Omental fat pad (tissue), 4 donors: ENCODE measurements around the gene FLNC. TPM values are rescaled to one million over a fixed set of nuclear protein-coding genes. Genes with fewer than 3 reads are reported as not detected.

Experiments used
- ATAC-seq: fragments of 150-250 bp; one replicate; pipeline ENCODE4 v1.9.1; 2016; ENCODE audit warnings: mild to moderate bottlenecking, moderate library complexity; ENCODE audit not compliant: low FRiP score
- DNase-seq: peaks from one replicate; pipeline ENCODE4 v3.0.0-alpha.2; 2019; ENCODE audit warnings: low spot score
- CTCF ChIP-seq, 3 donors: fragments of 450-650 bp; IDR thresholded peaks; one replicate each; pipeline ENCODE4 v1.5.1; 2016 to 2017; ENCODE audit warnings: antibody characterized with exemption in 3 of 3, mild to moderate bottlenecking in 3 of 3, moderate library complexity in 2 of 3
- total RNA-seq, 4 donors: library from RNA; depleted of rRNA; stranded (reverse); fragments of >200 nt; gene quantifications; one replicate each; pipeline ENCODE4 v1.1.0, GENCODE V29; 2016

The FLNC gene
- total RNA-seq, 4 donors from 2014 or later: 7.7 to 140 (median 25.5) TPM

DNA sequence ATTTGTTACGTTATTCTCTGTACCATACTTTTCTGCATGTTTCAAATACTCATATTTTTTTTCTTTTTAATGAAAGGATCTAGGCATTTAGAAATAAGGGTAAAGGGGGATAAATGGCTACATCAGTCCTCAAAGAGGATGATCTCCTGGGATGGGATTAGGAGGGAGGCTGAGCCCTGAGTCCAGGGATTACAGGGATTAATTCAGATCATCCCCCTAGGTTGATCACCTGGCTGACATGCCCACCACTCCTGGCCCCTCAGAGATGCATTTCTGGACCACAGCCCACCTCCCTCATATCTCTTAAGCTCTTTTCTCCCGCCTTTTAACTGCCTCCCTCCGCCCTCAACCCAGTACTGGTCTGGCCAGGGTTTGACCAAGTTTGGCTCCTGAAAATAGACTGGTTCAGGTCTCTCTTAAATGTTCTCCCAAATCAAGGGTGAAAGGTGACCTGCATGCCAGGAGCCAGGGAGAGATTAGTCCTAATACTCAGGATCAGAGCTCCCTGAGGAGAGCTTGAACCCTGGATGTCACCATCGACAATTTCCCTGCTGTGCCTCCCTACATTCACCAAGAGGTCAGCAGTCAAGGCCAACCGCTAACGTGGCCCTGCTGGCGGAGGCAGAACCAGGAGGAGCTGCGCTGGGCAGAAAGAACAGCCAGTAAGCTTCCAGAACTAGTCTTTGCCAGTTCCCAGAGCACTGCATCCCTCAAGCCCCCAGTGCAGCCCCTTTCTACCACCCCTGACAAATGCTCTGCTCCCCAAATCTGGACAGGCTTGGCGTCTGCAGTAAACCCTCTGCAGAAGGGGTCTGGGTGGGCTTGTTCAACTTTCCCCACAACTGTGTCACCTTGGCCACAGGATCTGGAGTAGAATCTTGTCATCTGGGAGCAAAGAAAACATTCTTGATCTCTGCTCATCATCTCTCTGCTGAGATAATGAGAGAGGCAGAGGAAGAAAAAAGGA, 41.5 kb upstream of the FLNC start:
- DNase-seq (no peak), ATAC-seq (no peak)
- no peak for TF ChIP-seq CTCF (IDR thresholded peaks at IDR 0.05)

DNA sequence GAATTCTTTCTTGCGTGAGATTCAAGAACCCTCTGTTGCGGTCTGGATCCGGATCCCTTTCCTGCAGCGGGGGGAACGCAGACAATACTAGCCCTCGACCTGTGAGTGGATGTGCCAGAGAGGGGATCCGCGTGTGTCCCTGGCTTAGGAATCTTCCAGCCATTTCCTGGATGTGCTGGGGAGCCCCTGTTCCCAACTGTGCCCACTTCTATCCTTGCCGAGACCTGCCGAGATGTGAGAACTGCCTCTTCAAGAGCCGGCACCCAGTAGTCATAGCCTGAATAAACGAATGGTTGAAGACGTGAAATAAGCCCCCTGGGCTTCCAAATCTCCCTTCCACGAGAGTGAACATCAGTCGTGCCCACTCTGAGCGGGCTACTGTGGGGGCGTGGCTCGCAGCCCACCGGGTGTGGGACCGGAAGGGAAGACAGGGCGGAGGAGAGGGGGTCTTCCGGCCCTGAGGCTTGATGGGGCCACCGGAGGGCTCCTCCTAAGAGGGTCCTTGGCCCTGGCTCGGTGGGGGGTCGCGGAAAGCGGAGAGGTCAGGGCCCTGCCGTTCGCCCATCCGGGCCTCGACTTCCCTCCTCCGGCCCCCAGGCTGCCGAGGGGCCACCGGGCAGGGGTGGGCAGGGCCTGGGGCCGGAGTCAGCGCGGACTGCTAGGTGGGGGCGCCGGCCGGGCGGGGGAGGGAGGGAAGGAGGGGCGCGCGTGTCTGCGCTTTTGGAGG, 39.7 kb upstream of the FLNC start:
- no peak for DNase-seq
- ATAC-seq: peak; percentile 33
- TF ChIP-seq CTCF (IDR thresholded peaks at IDR 0.05): no peak

GRCh38 chr7:128791121-128791971, 38.9 kb upstream of the FLNC start, which contains the start of gene CCDC136:
Gene CCDC136 (plus strand): TSS chr7:128791968. CDS start chr7:128792412, 444 bp downstream.
- ATAC-seq (peak; percentile 87), DNase-seq (no peak)
- no peak for TF ChIP-seq CTCF (IDR thresholded peaks at IDR 0.05)

GRCh38 chr7:128791972-128792327, 38.3 kb upstream of the FLNC start:
- no peak for TF ChIP-seq CTCF (IDR thresholded peaks at IDR 0.05)
- ATAC-seq (peak; percentile 7), DNase-seq (no peak)

DNA sequence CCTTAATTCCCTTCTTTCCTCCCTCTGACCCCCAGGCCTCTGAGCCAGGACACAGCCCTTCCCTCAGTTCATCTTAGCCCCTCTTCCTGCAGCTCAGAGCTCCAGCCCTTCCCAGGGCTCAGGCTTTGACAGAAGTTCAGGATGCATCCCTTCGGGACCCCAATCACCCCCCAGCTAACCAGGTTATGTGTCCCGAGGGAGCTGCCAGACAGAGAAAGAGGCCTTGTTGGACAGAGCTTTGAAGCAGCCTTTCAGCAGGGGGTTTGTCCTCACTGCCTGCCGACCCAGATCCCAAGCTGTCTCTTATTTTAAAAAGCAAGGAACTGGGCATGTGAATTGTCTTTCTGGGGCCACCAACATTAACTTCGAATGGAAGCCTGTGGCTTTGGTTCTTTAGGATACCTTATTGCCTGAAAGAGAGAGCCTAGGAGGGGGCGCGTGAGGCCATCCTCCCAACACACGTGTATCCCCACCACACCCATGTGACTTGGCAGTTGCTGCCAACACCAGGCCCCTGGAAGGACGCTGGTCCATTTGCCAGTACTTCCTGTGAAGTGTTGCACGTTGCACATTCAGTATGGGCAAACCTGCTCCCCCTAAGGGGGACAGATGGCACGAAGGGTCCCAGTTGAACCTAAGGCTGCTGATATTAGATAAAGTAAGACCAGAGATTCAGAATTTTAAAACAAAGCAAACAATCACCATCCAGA, 37.6 kb upstream of the FLNC start:
- DNase-seq (no peak), ATAC-seq (no peak)
- no peak for TF ChIP-seq CTCF (IDR thresholded peaks at IDR 0.05)

DNA sequence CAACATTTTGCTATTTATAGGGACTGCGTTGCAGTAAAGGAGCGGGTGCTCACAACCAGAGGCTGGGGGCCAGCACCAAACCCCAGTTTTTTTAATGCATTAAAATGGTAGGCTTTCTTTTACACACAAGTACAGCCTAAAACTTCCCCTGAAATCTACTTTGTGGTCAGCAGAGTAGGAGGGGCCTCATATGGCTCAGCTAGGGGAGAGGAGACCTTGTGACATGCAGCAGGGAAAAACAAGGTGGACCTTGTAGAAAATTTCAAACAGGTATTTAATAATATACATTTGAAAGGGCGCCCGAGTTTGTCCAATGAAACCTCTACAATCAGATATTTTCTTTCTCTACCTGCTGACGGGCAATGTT, 37.0 kb upstream of the FLNC start:
- no peak for DNase-seq
- ATAC-seq: no peak
- no peak for TF ChIP-seq CTCF (IDR thresholded peaks at IDR 0.05)
